PC-9 (cell line): ENCODE measurements around the gene AUTS2. TPM values are rescaled to one million over a fixed set of nuclear protein-coding genes. Genes with fewer than 3 reads are reported as not detected.

Experiments used
- BruUV-seq: library from RNA; stranded (reverse); fragments of 400-500 nt; replicated peaks from 2 replicates; lab custom pipeline; 2021; lab: Mats Ljungman, UMichigan
- CTCF ChIA-PET: fragments of 300-600 bp; sonication (Branson Sonifier 250); formaldehyde crosslinking; loops from one replicate; lab custom pipeline; 2022; ENCODE audit warnings: antibody characterized with exemption; lab: Charles Lee
- POLR2A ChIA-PET: fragments of 300-600 bp; sonication (Branson Sonifier 250); formaldehyde crosslinking; loops from one replicate; lab custom pipeline; 2022; ENCODE audit warnings: antibody characterized with exemption; ENCODE audit not compliant: unreplicated experiment; lab: Charles Lee
- DNase-seq, 2 experiments: peaks; one replicate each; pipeline versions ENCODE4 v3.0.0 to v3.0.0-alpha.2; 2015 to 2022; ENCODE audit warnings: mixed read lengths in 1 of 2
- H2AFZ ChIP-seq: fragments of 200-600 bp; sonication (generic); 2 replicates; pipeline ENCODE4 v1.8.1; 2017; ENCODE audit warnings: antibody characterized with exemption
- H3F3A ChIP-seq: fragments of 200-600 bp; sonication (generic); 2 replicates; pipeline ENCODE4 v1.8.1; 2017; ENCODE audit warnings: antibody characterized with exemption, mild to moderate bottlenecking, low read depth; ENCODE audit not compliant: insufficient read depth
- H3K27ac ChIP-seq: fragments of 200-600 bp; sonication (generic); 2 replicates; pipeline ENCODE4 v1.6.1; 2016; ENCODE audit warnings: mixed run types
- H3K27me3 ChIP-seq: fragments of 200-600 bp; sonication (generic); 2 replicates; pipeline ENCODE4 v1.6.1; 2016; ENCODE audit warnings: low read depth, mixed run types; ENCODE audit not compliant: insufficient read depth
- H3K36me3 ChIP-seq: fragments of 200-600 bp; sonication (generic); 2 replicates; pipeline ENCODE4 v1.6.1; 2016; ENCODE audit warnings: low read depth, mixed run types
- H3K4me1 ChIP-seq: fragments of 200-600 bp; sonication (generic); replicated peaks from 2 replicates; pipeline ENCODE4 v1.6.1; 2016; ENCODE audit warnings: mixed run types; ENCODE audit not compliant: insufficient read depth
- H3K4me2 ChIP-seq: fragments of 200-600 bp; sonication (generic); 2 replicates; pipeline ENCODE4 v1.6.1; 2017; ENCODE audit warnings: mixed run types
- H3K4me3 ChIP-seq: fragments of 200-600 bp; sonication (generic); 2 replicates; pipeline ENCODE4 v1.6.1; 2016; ENCODE audit warnings: mixed run types
- H3K79me2 ChIP-seq: fragments of 200-600 bp; sonication (generic); 2 replicates; pipeline ENCODE4 v1.6.1; 2017; ENCODE audit warnings: low read depth, mixed run types
- H3K9me2 ChIP-seq: fragments of 200-600 bp; sonication (generic); 2 replicates; pipeline ENCODE4 v1.8.1; 2017; ENCODE audit warnings: mild to moderate bottlenecking; ENCODE audit not compliant: insufficient read depth
- H3K9me3 ChIP-seq: fragments of 200-600 bp; sonication (generic); 2 replicates; pipeline ENCODE4 v1.8.1; 2016; ENCODE audit warnings: low read depth; ENCODE audit not compliant: insufficient read depth
- H4K20me1 ChIP-seq: fragments of 200-600 bp; sonication (generic); 2 replicates; pipeline ENCODE4 v1.8.1; 2017; ENCODE audit not compliant: insufficient read depth
- EZH2 ChIP-seq: fragments of 200-600 bp; sonication (generic); IDR thresholded peaks from 2 replicates; pipeline ENCODE4 v1.8.0; 2017; ENCODE audit warnings: antibody characterized with exemption, low read depth
- intact Hi-C: fragments of 100-400 bp; cut with micrococcal nuclease; formaldehyde crosslinking; loops from one replicate; pipeline ENCODE4 v1.10.0; 2022; ENCODE audit not compliant: unreplicated experiment
- total RNA-seq: library from RNA; stranded (reverse); gene quantifications from 2 replicates; pipeline ENCODE4 v1.2.3, GENCODE V29; 2021
- TF ChIP-seq, protein P1 (sequence below): fragments of 200-600 bp; sonication (generic); conservative IDR thresholded peaks from 2 replicates; pipeline ENCODE4 v1.6.1; 2017; ENCODE audit warnings: mixed run types, antibody characterized with exemption, mild to moderate bottlenecking, moderate library complexity

AUTS2 gene
- total RNA-seq, 1 experiment from 2014 or later: not detected

DNA sequence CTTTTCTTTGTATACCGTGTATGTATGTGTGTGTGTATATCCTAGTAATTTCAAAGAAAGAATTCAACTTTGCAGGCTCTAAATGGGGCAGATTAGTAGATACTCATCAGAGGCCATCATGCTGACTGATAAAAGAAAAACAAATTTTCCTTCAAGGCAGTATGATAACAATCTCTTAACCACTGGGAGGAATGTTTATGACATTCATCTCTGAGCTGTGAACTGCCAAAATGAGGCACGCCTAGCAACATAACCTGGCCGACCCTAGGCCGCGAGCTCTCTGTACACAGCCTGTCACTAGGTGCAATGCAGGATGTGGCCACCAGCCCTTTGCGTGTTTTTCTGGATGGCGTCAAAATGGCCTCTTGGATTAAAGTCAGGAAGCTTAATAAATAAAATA, 1190.0 kb downstream of the AUTS2 start:
- CTCF ChIA-PET: no interaction called here
- H4K20me1 ChIP-seq: no peaks in the 10 kb centered on the region
- H3K36me3 ChIP-seq: no peaks in the 10 kb centered on the region
- H3K4me2 ChIP-seq: no peak overlapping the region
- BruUV-seq: no TSS peak
- no peak overlapping the region for H3K27ac ChIP-seq
- POLR2A ChIA-PET: no interaction called here
- TF ChIP-seq EZH2: no peak
- TF ChIP-seq, protein P1, sequence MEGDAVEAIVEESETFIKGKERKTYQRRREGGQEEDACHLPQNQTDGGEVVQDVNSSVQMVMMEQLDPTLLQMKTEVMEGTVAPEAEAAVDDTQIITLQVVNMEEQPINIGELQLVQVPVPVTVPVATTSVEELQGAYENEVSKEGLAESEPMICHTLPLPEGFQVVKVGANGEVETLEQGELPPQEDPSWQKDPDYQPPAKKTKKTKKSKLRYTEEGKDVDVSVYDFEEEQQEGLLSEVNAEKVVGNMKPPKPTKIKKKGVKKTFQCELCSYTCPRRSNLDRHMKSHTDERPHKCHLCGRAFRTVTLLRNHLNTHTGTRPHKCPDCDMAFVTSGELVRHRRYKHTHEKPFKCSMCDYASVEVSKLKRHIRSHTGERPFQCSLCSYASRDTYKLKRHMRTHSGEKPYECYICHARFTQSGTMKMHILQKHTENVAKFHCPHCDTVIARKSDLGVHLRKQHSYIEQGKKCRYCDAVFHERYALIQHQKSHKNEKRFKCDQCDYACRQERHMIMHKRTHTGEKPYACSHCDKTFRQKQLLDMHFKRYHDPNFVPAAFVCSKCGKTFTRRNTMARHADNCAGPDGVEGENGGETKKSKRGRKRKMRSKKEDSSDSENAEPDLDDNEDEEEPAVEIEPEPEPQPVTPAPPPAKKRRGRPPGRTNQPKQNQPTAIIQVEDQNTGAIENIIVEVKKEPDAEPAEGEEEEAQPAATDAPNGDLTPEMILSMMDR: no peak
- H3K4me1 ChIP-seq: no peaks in the 10 kb centered on the region
- no peaks in the 10 kb centered on the region for H3F3A ChIP-seq
- no peaks in the 10 kb centered on the region for H3K9me3 ChIP-seq
- H3K79me2 ChIP-seq: no peaks in the 10 kb centered on the region
- peak in 1 of 2 experiments; percentile 11 for DNase-seq
- H3K4me3 ChIP-seq: no peak overlapping the region
- H3K27me3 ChIP-seq: peaks cover 79% of the 10 kb centered on the region
- H3K9me2 ChIP-seq: no peaks in the 10 kb centered on the region
- no peak overlapping the region for H2AFZ ChIP-seq
- intact Hi-C loops: no loop called here

DNA sequence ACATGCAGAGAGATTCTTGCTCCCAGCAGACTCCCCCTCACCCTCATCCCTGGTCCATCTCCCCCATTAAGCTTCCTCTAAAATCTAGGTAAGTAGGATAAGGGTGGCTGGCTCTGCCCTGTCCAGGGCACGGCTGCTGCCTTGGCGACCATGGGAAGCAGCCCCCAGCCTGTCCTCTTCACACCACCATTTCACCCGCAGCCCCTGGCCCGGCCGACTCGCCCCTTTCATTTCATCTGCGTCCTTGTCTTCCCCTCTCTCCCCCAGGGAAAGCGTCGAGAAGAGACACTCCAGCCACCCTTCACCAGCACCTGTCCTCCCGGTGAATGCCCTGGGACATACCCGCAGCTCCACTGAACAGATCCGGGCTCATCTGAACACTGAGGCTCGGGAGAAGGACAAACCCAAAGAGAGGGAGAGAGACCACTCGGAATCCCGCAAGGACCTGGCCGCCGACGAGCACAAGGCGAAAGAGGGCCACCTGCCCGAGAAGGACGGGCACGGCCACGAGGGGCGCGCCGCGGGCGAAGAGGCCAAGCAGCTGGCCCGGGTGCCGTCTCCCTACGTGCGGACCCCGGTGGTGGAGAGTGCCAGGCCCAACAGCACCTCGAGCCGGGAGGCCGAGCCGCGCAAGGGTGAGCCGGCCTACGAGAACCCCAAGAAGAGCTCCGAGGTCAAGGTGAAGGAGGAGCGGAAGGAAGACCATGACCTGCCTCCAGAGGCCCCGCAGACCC, 1191.4 kb downstream of the AUTS2 start:
- Histone ChIP-seq H3K79me2 (no peaks in the 10 kb centered on the region), H3F3A (no peaks in the 10 kb centered on the region), H3K4me3 (no peak overlapping the region), H3K27me3 (peaks cover 78% of the 10 kb centered on the region), H2AFZ (no peak overlapping the region), H3K36me3 (no peaks in the 10 kb centered on the region), H3K9me2 (no peaks in the 10 kb centered on the region), H3K4me1 (no peaks in the 10 kb centered on the region), H3K9me3 (no peaks in the 10 kb centered on the region), H3K4me2 (no peak overlapping the region), H4K20me1 (no peaks in the 10 kb centered on the region), H3K27ac (no peak overlapping the region)
- intact Hi-C loops: no loop called here
- ChIA-PET POLR2A (no interaction called here), CTCF (no interaction called here)
- DNase-seq: peak in 1 of 2 experiments; percentile 29
- TF ChIP-seq EZH2: no peak
- TF ChIP-seq, protein P1: no peak
- no TSS peak for BruUV-seq

GRCh38 chr7:70790215-70791073, 1192.2 kb downstream of the AUTS2 start:
- Histone ChIP-seq H3K9me2 (no peaks in the 10 kb centered on the region), H3F3A (no peaks in the 10 kb centered on the region), H4K20me1 (no peaks in the 10 kb centered on the region), H3K4me3 (no peak overlapping the region), H2AFZ (no peak overlapping the region), H3K9me3 (no peaks in the 10 kb centered on the region), H3K4me1 (no peaks in the 10 kb centered on the region), H3K27me3 (peaks cover 76% of the 10 kb centered on the region), H3K27ac (no peak overlapping the region), H3K36me3 (no peaks in the 10 kb centered on the region), H3K4me2 (no peak overlapping the region), H3K79me2 (no peaks in the 10 kb centered on the region)
- no peak for DNase-seq
- BruUV-seq: no TSS peak
- ChIA-PET POLR2A (no interaction called here), CTCF (no interaction called here)
- TF ChIP-seq, protein P1: no peak
- no peak for TF ChIP-seq EZH2
- intact Hi-C loops: no loop called here
